Astrocyte of the spinal cord (primary cell): ENCODE results near the gene SNCA.
A peak's percentile ranks its signal among the peaks of the same experiment; 100 is the strongest.

Experiments
- DNase-seq: peaks from one replicate; pipeline ENCODE4 v3.0.0; 2011; ENCODE audit warnings: low read depth, low spot score
- H3K4me3 ChIP-seq: 2 replicates; pipeline ENCODE4 v1.5.1; 2011; ENCODE audit warnings: low read depth, mild to moderate bottlenecking, low read length, moderate library complexity
- CTCF ChIP-seq: IDR thresholded peaks from 2 replicates; pipeline ENCODE4 v1.5.1; 2012; ENCODE audit warnings: low read depth, mild to moderate bottlenecking, low read length, inconsistent platforms
- in situ Hi-C: cut with HindIII; loops from 2 replicates; pipeline ENCODE4 v1.10.0; 2017; ENCODE audit warnings: low sequenced_read_pairs

SNCA gene

GRCh38 chr4:89788206-89789072 lies 48.5 kb downstream of the SNCA start:
- H3K4me3 ChIP-seq: no peak overlapping the region
- in situ Hi-C loops: no loop called here
- no peak for TF ChIP-seq CTCF
- DNase-seq: peak; percentile 24

DNA sequence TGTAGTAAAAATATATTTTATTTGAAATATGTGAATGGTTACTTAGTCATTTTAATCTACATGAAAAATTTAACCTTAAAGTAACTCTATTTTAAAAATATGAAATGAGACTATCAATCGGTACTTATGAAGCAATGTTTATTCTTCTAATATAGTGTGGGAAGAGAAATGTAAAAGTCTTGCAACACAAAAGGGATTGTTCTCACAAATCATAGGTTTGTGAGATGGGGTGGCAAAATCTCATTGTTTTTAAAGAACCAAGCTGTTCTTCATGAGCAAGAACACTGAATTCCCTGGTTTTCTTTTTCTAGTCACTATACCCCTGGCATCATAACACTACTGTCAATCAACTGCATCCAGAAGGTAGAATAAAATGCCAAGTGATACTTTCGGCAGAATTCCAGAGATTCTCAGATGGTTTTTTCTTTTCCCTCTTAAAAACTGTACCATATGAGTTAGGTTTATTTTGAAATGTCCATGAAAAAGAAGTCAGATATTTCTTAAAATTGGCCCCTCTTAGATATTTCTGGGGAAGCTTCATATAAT lies 52.2 kb downstream of the SNCA start:
- no peak overlapping the region for H3K4me3 ChIP-seq
- DNase-seq: no peak
- in situ Hi-C loops: no loop called here
- TF ChIP-seq CTCF: no peak

GRCh38 chr4:89781321-89781720 lies 55.6 kb downstream of the SNCA start:
- DNase-seq: no peak
- TF ChIP-seq CTCF: no peak
- in situ Hi-C loops: no loop called here

DNA sequence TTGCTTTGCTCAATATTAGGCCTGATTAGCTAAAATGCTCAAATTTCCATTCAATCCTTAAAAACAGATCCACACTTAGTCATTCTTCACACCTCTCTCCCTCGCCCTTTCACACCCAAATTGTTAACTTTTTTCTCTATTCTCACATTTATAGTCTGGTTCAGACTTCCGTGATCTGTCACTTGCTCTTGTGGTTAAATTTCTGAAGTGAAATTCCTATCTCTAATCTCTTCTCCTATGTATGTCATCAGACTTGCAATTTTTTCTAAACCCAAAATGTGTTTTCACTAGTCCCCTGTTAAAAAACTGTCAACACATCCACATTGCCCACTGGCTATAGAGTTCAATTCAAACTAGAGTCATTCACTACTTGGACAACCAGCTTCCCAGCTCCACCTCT lies 63.2 kb downstream of the SNCA start:
- in situ Hi-C loops: no loop called here
- no peak overlapping the region for H3K4me3 ChIP-seq
- DNase-seq: no peak
- no peak for TF ChIP-seq CTCF

More at GRCh38 chr4:89781321-89781720, 55.6 kb downstream of the SNCA start:
- no peak overlapping the region for H3K4me3 ChIP-seq

DNA sequence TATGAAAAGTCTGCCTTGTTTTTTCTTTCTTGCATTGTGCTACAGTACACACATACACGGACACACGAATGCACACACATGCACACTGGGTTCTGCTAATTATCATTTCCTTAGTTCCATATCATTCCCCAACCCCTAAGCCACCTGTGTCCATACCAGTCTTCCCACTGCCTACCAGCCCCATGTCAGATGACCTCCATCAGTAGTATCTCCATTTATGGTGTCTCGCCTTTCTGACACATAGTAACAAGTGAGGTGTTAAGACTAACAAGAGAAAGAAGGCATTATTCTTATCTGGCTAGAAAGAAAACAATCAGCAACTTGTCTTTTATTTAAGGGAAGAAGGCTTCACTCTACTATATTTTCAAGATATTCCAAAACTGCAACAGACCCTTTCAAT lies 67.1 kb downstream of the SNCA start:
- no peak overlapping the region for H3K4me3 ChIP-seq
- no peak for DNase-seq
- in situ Hi-C loops: no loop called here
- no peak for TF ChIP-seq CTCF

GRCh38 chr4:89767924-89768323 lies 69.0 kb downstream of the SNCA start:
- H3K4me3 ChIP-seq: no peak overlapping the region
- no peak for DNase-seq
- no peak for TF ChIP-seq CTCF
- in situ Hi-C loops: no loop called here
